Stimulated activated CD8-positive, alpha-beta memory T cell treated with anti-CD3 and anti-CD28 coated beads, Interleukin-12 subunit alpha, Interleukin-12 subunit beta, amount 100 ng/mL, for 4 hours (primary cell): Measurements from ENCODE around the gene DUSP19.

Experiments
- DNase-seq: peaks from one replicate; pipeline ENCODE4 v3.0.0-alpha.2; 2020; ENCODE audit warnings: low read depth

DUSP19 gene

DNA sequence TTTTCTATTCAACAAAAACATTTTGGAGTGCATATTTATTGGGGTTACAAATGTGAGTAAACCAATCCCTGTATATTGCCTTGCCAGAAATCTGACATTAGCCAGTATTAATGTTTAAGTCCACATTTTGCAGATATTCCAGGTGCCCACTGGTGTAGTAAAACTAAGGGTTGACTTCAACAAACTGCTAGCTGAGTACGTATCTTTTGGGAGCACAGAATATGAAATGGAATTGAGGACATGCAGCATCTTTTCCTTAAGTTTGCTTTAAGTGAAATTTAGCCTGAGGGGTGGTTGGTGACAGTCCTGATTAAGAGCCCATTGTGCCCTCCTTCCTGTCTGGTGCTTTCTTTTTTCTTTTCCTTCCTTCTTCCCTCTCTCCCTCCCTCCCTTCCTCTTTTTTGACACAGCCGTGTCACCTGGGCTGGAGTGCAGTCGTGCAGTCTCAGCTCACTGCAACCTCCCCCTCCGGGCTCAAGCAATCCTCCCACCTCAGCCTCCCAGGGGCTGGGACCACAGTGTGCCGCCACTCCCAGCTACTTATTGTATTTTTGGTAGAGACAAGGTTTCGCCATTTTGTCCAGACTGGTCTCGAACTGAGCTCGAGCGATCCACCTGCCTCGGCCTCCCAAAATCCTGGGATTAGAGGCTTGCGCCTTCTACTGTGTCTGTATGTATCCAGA lies 47.3 kb downstream of the DUSP19 start:
- DNase-seq: no peak

DNA sequence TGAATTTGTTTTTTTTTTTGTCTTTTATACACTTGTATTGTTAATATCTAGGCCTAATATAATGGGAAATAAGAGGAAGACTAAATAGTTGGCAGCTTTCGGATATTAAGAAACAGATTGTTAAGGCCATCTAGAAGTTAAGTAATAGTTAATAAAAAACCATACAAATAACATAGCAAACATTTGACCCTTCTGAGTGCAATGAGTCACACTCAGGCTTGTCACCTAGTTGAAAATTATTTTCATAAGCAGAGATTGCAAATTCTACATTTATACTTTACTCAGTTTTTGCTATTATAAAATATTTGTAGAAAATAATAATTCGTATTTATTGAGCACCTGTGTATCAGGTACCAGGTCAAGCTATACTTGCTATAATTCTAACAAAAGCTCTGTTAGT lies 48.1 kb downstream of the DUSP19 start:
- DNase-seq: no peak

DNA sequence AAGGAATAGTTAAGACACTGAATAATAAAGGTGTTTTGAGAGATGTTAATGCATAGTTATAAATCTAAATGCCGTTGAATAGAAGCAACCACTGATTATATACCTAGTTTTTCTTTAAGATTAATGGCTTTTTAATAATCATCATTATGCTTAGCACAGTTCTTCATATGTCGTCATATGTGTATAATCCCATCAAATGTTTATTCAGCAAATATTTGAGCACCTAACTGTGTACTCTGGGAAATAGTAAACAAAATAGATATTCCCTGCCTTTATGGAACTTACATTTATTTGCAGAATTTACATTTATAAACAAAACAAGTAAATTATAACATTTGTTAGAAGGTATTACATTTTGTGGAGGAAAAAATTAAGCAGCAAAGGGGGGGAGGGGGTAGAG lies 55.5 kb downstream of the DUSP19 start:
- no peak for DNase-seq

DNA sequence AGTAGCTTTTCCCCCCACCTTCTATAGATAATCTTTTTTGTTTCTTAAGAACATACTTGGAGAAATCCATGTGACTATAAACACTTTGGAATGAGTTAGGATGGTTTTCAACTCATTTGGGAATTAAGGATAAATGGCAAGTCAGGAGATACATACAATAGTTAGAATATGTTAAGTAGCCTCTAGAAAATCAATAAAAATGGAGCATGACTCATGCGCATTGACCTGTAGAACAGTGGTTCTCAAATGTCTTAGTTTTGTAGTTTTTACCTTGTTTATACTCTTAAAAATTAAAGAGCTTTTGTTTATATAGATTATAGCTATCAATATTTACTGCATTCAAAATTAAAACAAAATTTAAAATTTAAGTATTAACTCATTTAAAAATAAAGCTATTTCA lies 70.4 kb downstream of the DUSP19 start:
- no peak for DNase-seq

DNA sequence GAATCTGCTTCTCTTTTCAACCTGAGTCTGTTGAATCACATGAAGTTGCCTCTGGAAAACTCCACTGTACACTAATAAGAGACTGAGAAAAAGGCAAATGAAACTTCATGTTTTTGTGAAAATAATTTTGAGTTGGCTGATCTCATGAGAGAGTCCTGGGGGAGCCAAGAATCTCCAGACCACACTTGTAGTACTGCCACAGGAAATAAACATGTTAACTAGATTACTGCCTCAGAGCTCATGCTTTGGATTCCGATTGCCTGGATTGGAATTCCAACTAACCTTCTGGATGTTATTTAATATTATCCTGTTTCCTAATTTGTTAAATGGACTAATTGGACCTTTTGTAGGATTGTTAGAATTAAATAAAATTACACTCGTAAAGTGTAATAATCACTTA lies 70.9 kb downstream of the DUSP19 start:
- DNase-seq: no peak
